Fibroblast of lung (primary cell): ENCODE results near the gene DCPS.

Experiments used
- CTCF ChIP-seq, 2 donors: IDR thresholded peaks in 1 of 2; conservative IDR thresholded peaks in 1 of 2; 1 replicate in 1 of 2; 2 replicates in 1 of 2; pipeline ENCODE4 v1.5.1; 2011 to 2012; ENCODE audit warnings: low read length in 2 of 2, control low read depth in 1 of 2, inconsistent platforms in 1 of 2, low read depth in 1 of 2, mild to moderate bottlenecking in 1 of 2
- EZH2 ChIP-seq: IDR thresholded peaks from 2 replicates; pipeline ENCODE4 v1.5.1; 2012; ENCODE audit warnings: low read length, control low read depth, mild to moderate bottlenecking; ENCODE audit errors: missing control alignments

GRCh38 chr11:126281666-126282175 lies 22.1 kb upstream of the DCPS start:
- TF ChIP-seq EZH2: no peak
- no peak for TF ChIP-seq CTCF (conservative IDR thresholded peaks at IDR 0.05 in 1 of 2, IDR thresholded peaks at IDR 0.05 in 1 of 2; ENCODE audit: low read depth in 1 of 2, low read length in 2 of 2)
